CD4-positive, alpha-beta T cell treated with Interferon alpha-2 for 1 hour (primary cell): ENCODE data around the gene CENPA.
"Not testable (repeated sequence)": the region's sequence is repeated elsewhere in the genome, so short reads cannot be mapped to it uniquely, and the experiment has no call there.

Source experiments
- DNase-seq, 2 donors: peaks; one replicate each; pipeline ENCODE4 v3.0.0-alpha.2; 2020 to 2022

The CENPA gene

GRCh38 chr2:26793518-26793917 is 7.7 kb downstream of the CENPA start:
- no peak for DNase-seq

- not testable (repeated sequence) for DNase-seq
These were observed 9.3 kb downstream of the CENPA start for GRCh38 chr2:26795135-26795534.

- no peak for DNase-seq
These were observed 15.5 kb downstream of the CENPA start for GRCh38 chr2:26801328-26801727.

GRCh38 chr2:26801796-26802195 is 15.9 kb downstream of the CENPA start:
- no peak for DNase-seq

- no peak for DNase-seq
These were observed 19.4 kb downstream of the CENPA start for GRCh38 chr2:26805241-26805676.

- DNase-seq: no peak
These were observed 22.1 kb downstream of the CENPA start for GRCh38 chr2:26807788-26808460.

- no peak for DNase-seq
These were observed 23.4 kb downstream of the CENPA start for GRCh38 chr2:26809211-26809610.

- DNase-seq: no peak
These were observed 24.2 kb downstream of the CENPA start for GRCh38 chr2:26809876-26810577.

GRCh38 chr2:26811261-26811660 is 25.4 kb downstream of the CENPA start:
- no peak for DNase-seq

GRCh38 chr2:26811791-26812694 is 26.2 kb downstream of the CENPA start:
- no peak for DNase-seq

GRCh38 chr2:26812731-26813130 is 26.9 kb downstream of the CENPA start:
- DNase-seq: no peak

- DNase-seq: not testable (repeated sequence)
These were observed 28.4 kb downstream of the CENPA start for GRCh38 chr2:26814072-26814765.

- no peak for DNase-seq
These were observed 31.0 kb downstream of the CENPA start for GRCh38 chr2:26816893-26817292.

GRCh38 chr2:26818255-26818654 is 32.4 kb downstream of the CENPA start:
- no peak for DNase-seq

- DNase-seq: no peak
These were observed 33.1 kb downstream of the CENPA start for GRCh38 chr2:26818972-26819371.

- DNase-seq: no peak
These were observed 35.1 kb downstream of the CENPA start for GRCh38 chr2:26820932-26821331.

GRCh38 chr2:26822877-26823276 is 37.0 kb downstream of the CENPA start:
- DNase-seq: no peak

GRCh38 chr2:26838121-26838906 is 52.5 kb downstream of the CENPA start:
- no peak for DNase-seq

GRCh38 chr2:26840937-26841610 is 55.2 kb downstream of the CENPA start:
- DNase-seq: no peak

GRCh38 chr2:26843041-26843440 is 57.2 kb downstream of the CENPA start:
- no peak for DNase-seq
